ENCODE data around the gene JUN.
"Not testable (repeated sequence)": the region's sequence is repeated elsewhere in the genome, so short reads cannot be mapped to it uniquely, and the experiment has no call there.

Gene JUN

GRCh38 chr1:58811303-58811702 lies 27.5 kb upstream of the JUN start:
- DNase-seq (ENCODE audit: low read depth) = no peak
- no peak overlapping the region for H3K4me3 ChIP-seq (ENCODE audit: low read depth, low read length)

GRCh38 chr1:58809325-58810010 lies 25.6 kb upstream of the JUN start:
- no peak overlapping the region for H3K4me3 ChIP-seq (ENCODE audit: low read depth, low read length)
- peak; percentile 76 for DNase-seq (ENCODE audit: low read depth)

- DNase-seq (ENCODE audit: low read depth) = no peak
- no peak overlapping the region for H3K4me3 ChIP-seq (ENCODE audit: low read depth, low read length)
These were observed 24.2 kb upstream of the JUN start for GRCh38 chr1:58808077-58808476.

- DNase-seq (ENCODE audit: low read depth) = no peak
- no peak overlapping the region for H3K4me3 ChIP-seq (ENCODE audit: low read depth, low read length)
These were observed 22.1 kb upstream of the JUN start for GRCh38 chr1:58805716-58806571.

GRCh38 chr1:58804853-58805565 lies 21.2 kb upstream of the JUN start:
- H3K4me3 ChIP-seq (ENCODE audit: low read depth, low read length) = no peak overlapping the region

GRCh38 chr1:58803858-58804257 lies 20.0 kb upstream of the JUN start:
- H3K4me3 ChIP-seq (ENCODE audit: low read depth, low read length) = no peak overlapping the region
- DNase-seq (ENCODE audit: low read depth) = no peak

More at GRCh38 chr1:58804853-58805565, 21.2 kb upstream of the JUN start:
- DNase-seq (ENCODE audit: low read depth) = no peak

GRCh38 chr1:58802640-58803399 lies 19.0 kb upstream of the JUN start:
- no peak for DNase-seq (ENCODE audit: low read depth)
- H3K4me3 ChIP-seq (ENCODE audit: low read depth, low read length) = no peak overlapping the region

GRCh38 chr1:58801286-58801685 lies 17.4 kb upstream of the JUN start:
- H3K4me3 ChIP-seq (ENCODE audit: low read depth, low read length); DNase-seq (ENCODE audit: low read depth): not testable (repeated sequence)

GRCh38 chr1:58799650-58800049 lies 15.8 kb upstream of the JUN start:
- DNase-seq (ENCODE audit: low read depth) = no peak
- no peak overlapping the region for H3K4me3 ChIP-seq (ENCODE audit: low read depth, low read length)

GRCh38 chr1:58798910-58799442 lies 15.1 kb upstream of the JUN start:
- DNase-seq (ENCODE audit: low read depth) = no peak

GRCh38 chr1:58796416-58796815 lies 12.6 kb upstream of the JUN start:
- no peak for DNase-seq (ENCODE audit: low read depth)
- H3K4me3 ChIP-seq (ENCODE audit: low read depth, low read length) = no peak overlapping the region

More at GRCh38 chr1:58798910-58799442, 15.1 kb upstream of the JUN start:
- H3K4me3 ChIP-seq (ENCODE audit: low read depth, low read length) = no peak overlapping the region

- DNase-seq (ENCODE audit: low read depth) = no peak
- H3K4me3 ChIP-seq (ENCODE audit: low read depth, low read length) = no peak overlapping the region
These were observed 10.7 kb upstream of the JUN start for GRCh38 chr1:58794585-58794984.

GRCh38 chr1:58792846-58793245 lies 9.0 kb upstream of the JUN start:
- no peak for DNase-seq (ENCODE audit: low read depth)

GRCh38 chr1:58791106-58791505 lies 7.3 kb upstream of the JUN start:
- DNase-seq (ENCODE audit: low read depth) = no peak
- no peak overlapping the region for H3K4me3 ChIP-seq (ENCODE audit: low read depth, low read length)

More at GRCh38 chr1:58792846-58793245, 9.0 kb upstream of the JUN start:
- no peak overlapping the region for H3K4me3 ChIP-seq (ENCODE audit: low read depth, low read length)

- DNase-seq (ENCODE audit: low read depth) = no peak
- no peak overlapping the region for H3K4me3 ChIP-seq (ENCODE audit: low read depth, low read length)
These were observed 6.3 kb upstream of the JUN start for GRCh38 chr1:58789996-58790660.

- DNase-seq (ENCODE audit: low read depth) = no peak
- H3K4me3 ChIP-seq (ENCODE audit: low read depth, low read length) = no peak overlapping the region
These were observed 5.5 kb upstream of the JUN start for GRCh38 chr1:58789322-58789856.

- H3K4me3 ChIP-seq (ENCODE audit: low read depth, low read length) = no peak overlapping the region
- DNase-seq (ENCODE audit: low read depth) = no peak
These were observed 4.4 kb upstream of the JUN start for GRCh38 chr1:58788259-58788658.

- no peak overlapping the region for H3K4me3 ChIP-seq (ENCODE audit: low read depth, low read length)
- no peak for DNase-seq (ENCODE audit: low read depth)
These were observed 3.0 kb upstream of the JUN start for GRCh38 chr1:58786927-58787245.
